Sigmoid colon (tissue), 4 donors: ENCODE measurements around the gene CCDC170.
"Not testable (repeated sequence)": the region's sequence is repeated elsewhere in the genome, so short reads cannot be mapped to it uniquely, and the experiment has no call there.

Experiments
- CTCF ChIP-seq, 4 experiments: fragments of 450-650 bp in 3 of 4; fragments of 200-600 bp in 1 of 4; IDR thresholded peaks; one replicate each; pipeline ENCODE4 v1.5.1; 2016 to 2019; ENCODE audit warnings: antibody characterized with exemption in 4 of 4, mild to moderate bottlenecking in 3 of 4, moderate library complexity in 2 of 4
- EP300 ChIP-seq, 4 donors: sonication (generic); formaldehyde crosslinking; IDR thresholded peaks; one replicate each; pipeline ENCODE4 v1.6.1; 2017; ENCODE audit warnings: antibody characterized with exemption in 4 of 4
- POLR2AphosphoS5 ChIP-seq, 4 donors: sonication (generic); formaldehyde crosslinking; IDR thresholded peaks; one replicate each; pipeline ENCODE4 v1.6.1; 2017; ENCODE audit warnings: antibody characterized with exemption in 4 of 4

DNA sequence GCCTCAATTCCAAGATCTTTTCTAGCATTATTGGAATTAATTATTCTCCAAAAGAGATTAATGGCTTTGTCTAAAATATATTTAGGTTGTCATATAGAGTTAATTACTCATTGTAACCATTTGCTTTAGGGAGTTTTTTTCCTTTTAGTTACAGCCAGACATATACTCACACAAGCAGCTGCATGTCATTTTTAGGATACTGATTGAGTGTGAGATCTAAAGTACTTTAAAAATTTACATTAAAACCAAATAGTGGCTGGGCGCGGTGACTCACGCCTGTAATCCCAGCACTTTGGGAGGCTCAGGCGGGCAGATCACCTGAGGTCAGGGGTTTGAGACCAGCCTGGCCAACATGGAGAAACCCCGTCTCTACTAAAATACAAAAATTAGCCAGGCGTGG, 51.1 kb downstream of the CCDC170 start:
- not testable (repeated sequence) for TF ChIP-seq CTCF, EP300, POLR2AphosphoS5 (IDR thresholded peaks at IDR 0.05)
